Pancreas (tissue), 10 donors: ENCODE measurements around the gene RGS7. TPM values are rescaled to one million over a fixed set of nuclear protein-coding genes. Genes with fewer than 3 reads are reported as not detected.

ENCODE experiments used
- ATAC-seq, 4 donors: fragments of 200-7000 bp; cut with Tn5 transposase; one replicate each; pipeline versions ENCODE4 v1.8.0 to v1.9.1; 2020; ENCODE audit warnings: mild to moderate bottlenecking in 4 of 4, moderate library complexity in 4 of 4
- DNase-seq, 6 donors: peaks; one replicate each; pipeline ENCODE4 v3.0.0-alpha.2; 2020
- FAIRE-seq: peaks from 2 replicates; lab custom pipeline; 2012; peaks lifted over from hg19 to GRCh38; lab: Jason Lieb, UNC
- H3K27ac ChIP-seq, 4 donors: fragments of 200-600 bp; sonication (generic); 1 replicate in 3 of 4; 2 replicates in 1 of 4; pipeline versions ENCODE4 v1.5.0 to v1.8.0; 2020
- H3K27me3 ChIP-seq, 4 donors: fragments of 200-600 bp; one replicate each; pipeline ENCODE4 v1.8.0; 2021
- H3K36me3 ChIP-seq, 3 donors: fragments of 200-600 bp; sonication (generic) in 1 of 3; one replicate each; pipeline versions ENCODE4 v1.5.0 to v1.8.0; 2020 to 2021
- H3K4me1 ChIP-seq, 3 donors: fragments of 200-600 bp; one replicate each; pipeline ENCODE4 v1.8.0; 2021
- H3K4me3 ChIP-seq, 4 donors: fragments of 200-600 bp; sonication (generic) in 2 of 4; one replicate each; pipeline versions ENCODE4 v1.5.0 to v1.8.0; 2020 to 2021
- H3K9me3 ChIP-seq, 4 donors: fragments of 200-600 bp; one replicate each; pipeline ENCODE4 v1.8.0; 2021
- WGBS, 2 donors: extraction: QIAGEN DNeasy Blood & Tissue Kit; methylation state at CpG; one replicate each; pipeline ENCODE4 v1.1.7; 2013; 5-methylcytosine and 5-hydroxymethylcytosine counted together
- intact Hi-C, 3 donors: fragments of 100-400 bp; cut with DNase I; formaldehyde crosslinking; loops; one replicate each; pipeline versions ENCODE4 v1.11.1 to v1.14.2; 2022
- polyA plus RNA-seq, 2 donors: library from polyadenylated mRNA; stranded (reverse); fragments of 200-250 nt; gene quantifications; one replicate each; pipeline ENCODE4 v1.2.3, GENCODE V29; 2013
- total RNA-seq, 6 donors: library from RNA; stranded (reverse); fragmentation: NEBNext Ultra II Directional in 4 of 6; extraction: Animal tissue kit (Norgen Biotek cat#: 25700) in 4 of 6; gene quantifications; one replicate each; pipeline versions ENCODE4 v1.2.1 to v1.2.4, GENCODE V29; 2021 to 2023
- TF ChIP-seq, protein P1 (sequence below), 4 donors: fragments of 200-600 bp; sonication (generic) in 3 of 4; IDR thresholded peaks; one replicate each; pipeline versions ENCODE4 v1.5.0 to v1.8.0; 2021; ENCODE audit warnings: antibody characterized with exemption in 4 of 4
- donor health status: healthy with polysubstance abuse.
- donor health status: DM: no; HTN: no; CAD: no; lungs with moderate emphysema.
- donor health status: DM: no; HTN: no; CAD: no.
- donor health status: control.
- donor health status: control.
- donor health status: Bipolar disorder and iron deficiency.
- donor health status: DM: yes; HTN: yes; CAD: no.
- donor health status: DM: no; HTN: no; CAD: no.
- donor health status: DM: no; HTN: no; CAD: no.
- donor health status: DM: yes; HTN: yes; CAD: no.

Gene RGS7
- total and polyA plus RNA-seq, 8 donors: 0.08 to 4.2 (median 0.33) TPM

DNA sequence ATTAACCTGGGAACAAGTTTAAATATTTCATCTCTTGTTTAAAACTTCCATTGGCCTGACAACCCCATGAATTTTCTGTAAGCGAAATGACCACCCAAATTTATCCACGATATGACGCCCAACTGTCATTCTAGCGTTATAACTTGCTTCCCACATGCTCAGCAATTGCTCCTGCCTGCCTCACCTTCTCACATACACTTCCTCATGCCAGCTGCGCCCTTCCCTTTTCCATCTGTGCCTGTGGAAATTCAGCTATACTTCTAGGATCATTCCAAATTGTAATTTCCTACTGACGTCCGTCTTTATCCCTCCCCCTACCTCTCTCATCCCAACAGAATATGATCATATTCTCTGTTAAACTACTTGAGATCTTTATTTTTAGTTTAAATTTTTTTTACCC is 248.0 kb downstream of the RGS7 start:
- intact Hi-C loops: no loop called here
- H3K4me3 ChIP-seq: no peak overlapping the region
- H3K4me1 ChIP-seq: no peaks in the 10 kb centered on the region
- H3K9me3 ChIP-seq: no peaks in the 10 kb centered on the region
- H3K36me3 ChIP-seq: no peaks in the 10 kb centered on the region
- H3K27ac ChIP-seq: no peak overlapping the region
- DNase-seq (no peak), FAIRE-seq (no peak), ATAC-seq (no peak)
- 79 to 90% methylated on average over 7 of the region's 7 CpGs for WGBS, 2 donors
- TF ChIP-seq, protein P1, sequence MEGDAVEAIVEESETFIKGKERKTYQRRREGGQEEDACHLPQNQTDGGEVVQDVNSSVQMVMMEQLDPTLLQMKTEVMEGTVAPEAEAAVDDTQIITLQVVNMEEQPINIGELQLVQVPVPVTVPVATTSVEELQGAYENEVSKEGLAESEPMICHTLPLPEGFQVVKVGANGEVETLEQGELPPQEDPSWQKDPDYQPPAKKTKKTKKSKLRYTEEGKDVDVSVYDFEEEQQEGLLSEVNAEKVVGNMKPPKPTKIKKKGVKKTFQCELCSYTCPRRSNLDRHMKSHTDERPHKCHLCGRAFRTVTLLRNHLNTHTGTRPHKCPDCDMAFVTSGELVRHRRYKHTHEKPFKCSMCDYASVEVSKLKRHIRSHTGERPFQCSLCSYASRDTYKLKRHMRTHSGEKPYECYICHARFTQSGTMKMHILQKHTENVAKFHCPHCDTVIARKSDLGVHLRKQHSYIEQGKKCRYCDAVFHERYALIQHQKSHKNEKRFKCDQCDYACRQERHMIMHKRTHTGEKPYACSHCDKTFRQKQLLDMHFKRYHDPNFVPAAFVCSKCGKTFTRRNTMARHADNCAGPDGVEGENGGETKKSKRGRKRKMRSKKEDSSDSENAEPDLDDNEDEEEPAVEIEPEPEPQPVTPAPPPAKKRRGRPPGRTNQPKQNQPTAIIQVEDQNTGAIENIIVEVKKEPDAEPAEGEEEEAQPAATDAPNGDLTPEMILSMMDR (IDR thresholded peaks at IDR 0.05): no peak
- H3K27me3 ChIP-seq: peaks cover 0 to 7% (median 0%) of the 10 kb centered on the region in 4 donors

DNA sequence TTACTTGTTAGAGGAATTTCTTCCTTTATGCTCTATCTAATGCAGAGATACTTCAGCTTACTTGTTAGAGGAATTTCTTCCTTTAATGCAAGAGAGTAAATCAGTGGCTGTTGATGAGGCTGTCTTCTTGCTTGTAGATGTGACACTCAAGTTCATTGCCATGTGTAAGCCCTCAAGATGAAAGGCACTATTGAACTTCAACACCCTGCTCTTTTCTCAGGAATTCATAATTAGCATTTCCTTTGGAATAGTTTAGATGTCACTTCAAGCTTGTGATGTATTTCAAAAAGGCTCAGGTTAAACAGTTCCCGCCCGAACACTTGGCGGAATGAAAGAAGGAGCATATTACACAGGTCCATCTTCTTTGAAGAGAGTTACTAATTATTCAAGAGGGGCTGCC is 251.9 kb downstream of the RGS7 start:
- ATAC-seq: no peak
- intact Hi-C loops: no loop called here
- no peaks in the 10 kb centered on the region for H3K9me3 ChIP-seq

DNA sequence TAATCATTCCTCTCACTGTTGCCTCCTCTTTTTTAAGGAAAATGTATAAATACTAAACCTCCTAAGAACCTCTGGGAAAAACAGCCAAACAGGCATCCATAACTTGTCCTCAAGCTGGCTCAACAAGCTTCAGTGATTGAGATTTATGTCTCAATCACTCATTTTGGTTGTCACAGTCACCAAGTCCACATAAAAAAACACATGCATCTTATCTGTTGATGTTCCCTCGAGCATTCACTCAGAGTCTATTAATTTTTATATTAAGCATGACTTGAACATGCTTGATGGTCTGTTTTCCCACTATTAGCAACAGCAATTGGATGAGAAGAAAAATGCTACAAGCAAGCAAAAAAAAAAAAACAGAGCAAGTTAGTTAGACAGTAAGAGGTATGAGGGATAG is 254.3 kb downstream of the RGS7 start:
- ATAC-seq (no peak), FAIRE-seq (no peak), DNase-seq (no peak)
- Histone ChIP-seq H3K4me1 (no peaks in the 10 kb centered on the region), H3K36me3 (no peaks in the 10 kb centered on the region), H3K9me3 (no peaks in the 10 kb centered on the region), H3K4me3 (no peak overlapping the region), H3K27ac (no peak overlapping the region), H3K27me3 (no peaks in the 10 kb centered on the region)
- 13 to 15% methylated on average over 1 of the region's 1 CpG for WGBS, 2 donors
- TF ChIP-seq, protein P1 (IDR thresholded peaks at IDR 0.05): no peak
- intact Hi-C loops: no loop called here

More for the DNA sequence above, 251.9 kb downstream of the RGS7 start:
- Histone ChIP-seq H3K4me3 (no peak overlapping the region), H3K36me3 (no peaks in the 10 kb centered on the region), H3K4me1 (no peaks in the 10 kb centered on the region), H3K27ac (no peak overlapping the region), H3K27me3 (no peaks in the 10 kb centered on the region)
- DNase-seq (no peak), FAIRE-seq (no peak)
- TF ChIP-seq, protein P1 (IDR thresholded peaks at IDR 0.05): no peak
- 69 to 82% methylated on average over 3 of the region's 3 CpGs for WGBS, 2 donors

DNA sequence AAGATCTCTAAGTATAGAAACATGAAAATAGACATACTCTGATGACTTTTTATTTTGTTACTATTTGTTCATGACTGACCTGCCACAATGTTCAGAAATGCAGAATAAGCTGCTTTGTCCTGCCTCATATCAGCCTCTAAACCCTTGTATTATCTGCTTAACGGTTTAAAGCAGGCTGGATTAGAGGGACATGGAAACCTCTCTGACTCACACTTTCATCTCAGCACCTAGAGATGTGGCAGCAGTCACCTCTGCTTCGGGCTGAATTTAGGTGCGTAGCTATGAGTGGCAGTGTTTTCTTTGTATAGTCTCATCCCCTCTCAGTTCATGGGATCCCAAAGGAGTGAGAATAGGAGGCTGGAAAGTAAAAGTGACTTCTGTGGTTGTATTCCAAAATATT is 255.4 kb downstream of the RGS7 start:
- H3K9me3 ChIP-seq: no peaks in the 10 kb centered on the region
- H3K27me3 ChIP-seq: no peaks in the 10 kb centered on the region
- no peak for DNase-seq
- intact Hi-C loops: no loop called here
- no peak overlapping the region for H3K4me3 ChIP-seq
- H3K36me3 ChIP-seq: no peaks in the 10 kb centered on the region
- H3K27ac ChIP-seq: no peak overlapping the region
- TF ChIP-seq, protein P1 (IDR thresholded peaks at IDR 0.05): no peak
- H3K4me1 ChIP-seq: no peaks in the 10 kb centered on the region
- WGBS, 2 donors: 59 to 78% methylated on average over 3 of the region's 3 CpGs
- no peak for ATAC-seq
- no peak for FAIRE-seq

DNA sequence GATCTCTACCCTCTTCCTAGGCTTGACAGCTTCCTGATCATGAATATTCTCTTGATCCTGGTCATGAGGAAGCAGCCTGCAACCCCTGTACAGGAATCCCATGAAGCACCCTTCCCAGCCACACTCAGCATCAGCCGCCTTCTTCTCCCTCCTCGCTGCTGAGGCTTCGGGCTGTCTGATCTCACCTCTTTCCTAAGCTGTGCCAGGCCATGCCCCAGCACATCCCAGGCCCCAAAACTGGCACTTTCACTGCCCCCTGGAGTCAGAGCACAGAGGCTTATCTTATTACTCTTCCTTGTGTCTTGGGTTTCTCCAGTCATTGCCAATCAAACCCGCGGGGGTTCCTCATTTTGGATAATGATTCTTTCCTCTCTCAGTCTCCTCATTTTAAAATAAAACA is 259.5 kb downstream of the RGS7 start:
- ATAC-seq: no peak
- no peaks in the 10 kb centered on the region for H3K36me3 ChIP-seq
- H3K4me1 ChIP-seq: no peaks in the 10 kb centered on the region
- no peak for FAIRE-seq
- WGBS, 2 donors: 86 to 94% methylated on average over 5 of the region's 5 CpGs
- intact Hi-C loops: no loop called here
- H3K27me3 ChIP-seq: no peaks in the 10 kb centered on the region
- H3K4me3 ChIP-seq: no peak overlapping the region
- H3K27ac ChIP-seq: no peak overlapping the region
- H3K9me3 ChIP-seq: no peaks in the 10 kb centered on the region
- DNase-seq: no peak
- TF ChIP-seq, protein P1 (IDR thresholded peaks at IDR 0.05): no peak
